Activated naive CD8-positive, alpha-beta T cell treated with anti-CD3 and anti-CD28 coated beads, Interleukin-2, amount 10 ng/mL, durations not matched to agents 7 days and 5 days (primary cell): Measurements from ENCODE around the gene KCTD2. TPM values are rescaled to one million over a fixed set of nuclear protein-coding genes. Genes with fewer than 3 reads are reported as not detected.

ENCODE experiments used
- ATAC-seq: fragments of 150-1000 bp; cut with Tn5 transposase; one replicate; pipeline ENCODE4 v1.10.0; 2021; ENCODE audit warnings: low read depth, moderate library complexity
- POLR2A ChIA-PET: fragments of 350-600 bp; sonication (Branson Sonifier 250); formaldehyde crosslinking; loops from one replicate; lab custom pipeline; 2021; ENCODE audit warnings: antibody characterized with exemption; lab: Charles Lee
- DNase-seq: peaks from one replicate; pipeline ENCODE4 v3.0.0; 2021
- H3K27ac Mint-ChIP-seq: one replicate; pipeline ENCODE4 v1.8.0; 2022; ENCODE audit warnings: mild to moderate bottlenecking, mixed read lengths
- H3K27me3 Mint-ChIP-seq: one replicate; pipeline ENCODE4 v1.8.0; 2022; ENCODE audit warnings: mild to moderate bottlenecking, moderate library complexity, mixed read lengths
- H3K36me3 Mint-ChIP-seq: one replicate; pipeline ENCODE4 v1.8.0; 2021; ENCODE audit warnings: mild to moderate bottlenecking, mixed read lengths
- H3K4me1 Mint-ChIP-seq: one replicate; pipeline ENCODE4 v1.8.0; 2021; ENCODE audit warnings: mixed read lengths
- H3K4me3 Mint-ChIP-seq: one replicate; pipeline ENCODE4 v1.8.0; 2022; ENCODE audit warnings: mild to moderate bottlenecking, moderate library complexity, mixed read lengths
- H3K9me3 Mint-ChIP-seq: one replicate; pipeline ENCODE4 v1.8.0; 2021; ENCODE audit warnings: mixed read lengths
- total RNA-seq, 2 experiments: library from RNA; stranded (reverse); gene quantifications; one replicate each; pipeline ENCODE4 v1.2.3, GENCODE V29; 2021

Gene KCTD2
- total RNA-seq, 2 experiments from 2014 or later = 20.4 to 22.4 TPM

DNA sequence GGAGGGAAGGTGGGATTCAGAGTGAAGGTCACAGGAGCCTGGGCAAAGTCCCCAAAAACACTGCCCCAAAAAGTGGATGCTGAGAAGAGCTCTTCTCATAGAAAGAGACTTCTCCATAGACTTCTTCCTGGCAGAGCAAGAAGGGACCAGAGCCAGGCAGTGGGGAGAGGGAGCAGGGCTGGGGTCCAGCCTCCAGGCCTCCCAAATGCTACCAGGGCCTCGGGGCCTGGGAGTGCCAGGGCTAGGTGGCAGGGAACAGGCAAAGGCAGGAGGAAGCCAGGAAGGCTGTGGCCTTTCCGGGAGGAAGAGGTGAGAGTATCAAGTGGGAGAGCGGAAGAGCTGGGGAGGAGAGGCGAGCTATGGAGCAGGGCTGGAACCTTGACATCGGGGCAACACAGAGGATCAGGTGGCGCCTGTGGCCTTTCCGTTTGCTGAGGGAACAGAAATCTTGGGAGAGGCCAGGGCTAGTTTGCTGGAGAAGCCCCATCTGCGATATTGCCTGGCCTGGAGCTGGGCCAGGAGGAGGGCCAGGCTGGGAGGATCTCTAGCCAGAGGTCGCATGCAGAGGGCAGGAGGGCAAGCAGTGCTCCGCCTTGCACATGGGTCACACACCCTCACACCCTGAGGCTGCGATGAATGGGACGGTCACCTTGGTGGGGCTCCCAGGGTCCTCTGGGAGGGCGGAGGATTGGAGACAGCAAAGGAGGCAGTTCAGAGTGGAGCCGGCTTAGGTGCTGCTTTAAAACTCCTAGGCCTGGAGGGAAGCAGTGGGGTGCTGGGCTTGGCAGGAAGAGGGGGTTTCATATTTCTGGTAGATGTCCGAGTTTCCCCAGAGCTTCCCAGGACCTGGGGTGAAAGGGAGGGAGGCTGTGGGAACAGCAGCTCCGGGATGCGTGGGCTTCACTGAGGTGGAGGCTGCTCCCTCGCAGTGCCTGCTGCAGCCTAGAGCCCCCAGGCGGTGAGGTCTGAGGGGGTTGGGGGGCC is 44.1 kb downstream of the KCTD2 start:
- Mint-ChIP-seq H3K4me1 (peaks cover 23% of the 10 kb centered on the region), H3K36me3 (no peaks in the 10 kb centered on the region), H3K4me3 (no peak overlapping the region), H3K9me3 (no peaks in the 10 kb centered on the region), H3K27ac (peak overlapping the region; percentile 15), H3K27me3 (no peaks in the 10 kb centered on the region)
- no peak for ATAC-seq
- POLR2A ChIA-PET = interaction anchor here (0.5 to 1.3 kb wide), 3 partner anchors 10 to 18 kb away, joined by 3 to 5 read pairs (median 3); partner anchors contain the start of gene ARMC7
- DNase-seq = no peak

DNA sequence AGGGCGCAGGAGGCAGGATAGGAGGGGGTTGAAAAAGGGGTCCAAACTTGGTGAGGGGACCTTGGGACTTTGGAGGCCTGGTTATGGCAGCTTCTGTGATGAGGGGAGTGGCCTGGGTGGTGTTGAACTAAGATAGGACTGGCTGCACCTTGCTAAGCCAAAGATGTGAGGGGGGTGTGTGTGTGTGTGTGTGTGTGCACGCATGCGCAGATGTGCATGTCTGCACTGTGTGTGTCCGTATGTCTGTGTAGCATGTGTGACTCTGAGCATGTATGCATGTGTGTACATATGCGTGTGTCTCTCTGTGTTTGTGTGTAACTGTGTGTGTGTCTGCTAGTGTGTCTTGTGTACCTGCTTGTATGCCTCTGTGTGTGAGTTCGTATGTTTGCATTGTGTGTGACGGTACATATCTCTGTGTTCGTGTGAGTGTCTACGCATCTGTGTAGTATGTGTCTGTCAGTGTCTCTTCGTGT is 44.9 kb downstream of the KCTD2 start:
- H3K27ac Mint-ChIP-seq = no peak overlapping the region

DNA sequence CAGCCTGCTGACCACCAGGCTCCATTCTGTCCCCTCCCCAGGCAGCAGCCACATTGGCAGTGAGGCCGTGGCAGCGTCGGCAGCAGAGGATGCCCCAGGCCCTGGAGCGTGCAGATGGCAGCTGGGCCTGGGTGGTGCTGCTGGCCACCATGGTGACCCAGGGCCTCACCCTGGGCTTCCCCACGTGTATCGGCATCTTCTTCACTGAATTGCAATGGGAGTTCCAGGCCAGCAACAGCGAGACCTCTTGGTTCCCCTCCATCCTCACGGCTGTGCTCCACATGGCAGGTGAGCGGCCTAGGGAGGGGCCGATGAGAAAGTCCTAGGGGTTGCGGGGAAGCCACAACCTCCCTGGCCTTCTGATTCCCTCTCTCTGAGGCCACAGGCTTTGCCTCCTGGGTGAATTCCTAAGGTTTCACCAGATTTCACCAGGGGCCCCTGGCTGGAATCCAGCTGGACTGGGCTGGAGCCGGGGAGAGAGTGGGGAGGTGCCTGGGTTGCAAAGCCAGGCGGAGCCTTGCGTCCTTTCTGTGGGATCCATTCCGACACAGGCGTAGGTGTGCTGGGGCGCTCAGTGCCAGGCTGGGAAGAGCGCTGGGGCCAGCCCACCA is 46.6 kb downstream of the KCTD2 start:
- no peak overlapping the region for H3K27ac Mint-ChIP-seq
- H3K4me1 Mint-ChIP-seq = peaks cover 15% of the 10 kb centered on the region
- H3K27me3 Mint-ChIP-seq = no peaks in the 10 kb centered on the region
- DNase-seq = no peak
- no peaks in the 10 kb centered on the region for H3K9me3 Mint-ChIP-seq
- H3K4me3 Mint-ChIP-seq = no peak overlapping the region
- no peaks in the 10 kb centered on the region for H3K36me3 Mint-ChIP-seq
- POLR2A ChIA-PET = no interaction called here
- no peak for ATAC-seq

More for the DNA sequence above, 44.9 kb downstream of the KCTD2 start:
- POLR2A ChIA-PET = interaction anchor here (1.2 kb wide), 1 partner anchor 18 kb away, joined by 3 read pairs; no protein-coding TSS in a partner anchor
- no peak for DNase-seq
- no peaks in the 10 kb centered on the region for H3K27me3 Mint-ChIP-seq
- no peak overlapping the region for H3K4me3 Mint-ChIP-seq
- no peak for ATAC-seq
- H3K4me1 Mint-ChIP-seq = peaks cover 22% of the 10 kb centered on the region
- H3K9me3 Mint-ChIP-seq = no peaks in the 10 kb centered on the region
- no peaks in the 10 kb centered on the region for H3K36me3 Mint-ChIP-seq

DNA sequence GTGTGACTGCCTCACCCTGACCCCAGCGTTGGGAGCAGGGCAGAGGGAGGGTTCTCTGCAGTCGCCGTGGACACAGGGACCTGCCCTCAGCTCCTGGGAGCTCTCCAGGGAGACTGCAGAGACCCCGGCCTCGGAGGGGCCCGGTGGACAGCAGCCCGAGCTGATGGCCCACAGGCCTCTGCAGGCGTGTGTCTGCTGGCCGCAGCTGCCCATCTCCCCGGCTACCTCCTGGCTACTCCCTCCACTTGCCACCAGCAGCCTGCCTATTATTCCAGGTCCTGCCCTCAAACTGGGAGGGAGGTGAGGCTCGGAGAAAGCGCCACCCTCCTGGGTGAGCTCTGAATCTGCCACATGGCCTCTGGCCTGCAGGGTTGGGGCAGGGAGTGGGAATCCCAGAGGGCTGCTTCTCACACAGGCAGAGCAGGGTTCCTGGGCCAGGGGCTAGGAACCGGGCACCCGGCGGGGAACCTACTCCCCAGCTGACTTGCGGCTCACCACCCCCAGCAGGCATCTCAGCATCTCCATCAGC is 47.9 kb downstream of the KCTD2 start:
- POLR2A ChIA-PET = no interaction called here
- H3K9me3 Mint-ChIP-seq = no peaks in the 10 kb centered on the region
- H3K27me3 Mint-ChIP-seq = no peaks in the 10 kb centered on the region
- H3K4me3 Mint-ChIP-seq = no peak overlapping the region
- ATAC-seq (no peak), DNase-seq (no peak)
- H3K36me3 Mint-ChIP-seq = no peaks in the 10 kb centered on the region
- H3K4me1 Mint-ChIP-seq = peaks cover 7% of the 10 kb centered on the region
- H3K27ac Mint-ChIP-seq = no peak overlapping the region

DNA sequence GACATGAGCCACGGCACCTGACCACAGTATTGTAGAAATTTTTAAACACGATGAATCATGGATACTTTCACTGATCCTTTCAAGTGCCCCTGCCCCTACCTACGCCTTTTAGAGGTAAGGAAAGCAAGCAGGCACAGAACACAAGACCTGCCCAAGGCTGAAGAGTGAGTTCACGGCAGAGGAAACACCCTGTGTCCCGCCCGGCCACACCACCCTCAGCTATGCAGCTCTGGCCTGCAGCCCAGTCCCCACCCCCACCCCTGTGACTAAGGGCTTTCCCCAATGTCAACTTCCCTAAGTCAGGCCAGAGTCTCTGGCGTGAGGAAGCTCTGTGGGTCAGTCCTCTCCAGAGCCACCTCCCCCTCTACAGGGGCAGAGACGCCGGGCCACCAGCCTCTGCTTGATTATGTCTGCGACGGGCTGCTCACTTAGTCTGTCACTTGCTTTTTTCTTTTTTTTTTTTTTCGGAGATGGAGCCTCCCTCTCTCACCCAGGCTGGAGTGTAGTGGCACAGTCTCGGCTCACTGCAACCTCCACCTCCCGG is 49.1 kb downstream of the KCTD2 start:
- no peaks in the 10 kb centered on the region for H3K27me3 Mint-ChIP-seq
- no peak for ATAC-seq
- no peaks in the 10 kb centered on the region for H3K9me3 Mint-ChIP-seq
- DNase-seq = no peak
- H3K36me3 Mint-ChIP-seq = no peaks in the 10 kb centered on the region
- H3K4me3 Mint-ChIP-seq = no peak overlapping the region
- no peak overlapping the region for H3K27ac Mint-ChIP-seq
- H3K4me1 Mint-ChIP-seq = peaks cover 4% of the 10 kb centered on the region
- POLR2A ChIA-PET = no interaction called here

DNA sequence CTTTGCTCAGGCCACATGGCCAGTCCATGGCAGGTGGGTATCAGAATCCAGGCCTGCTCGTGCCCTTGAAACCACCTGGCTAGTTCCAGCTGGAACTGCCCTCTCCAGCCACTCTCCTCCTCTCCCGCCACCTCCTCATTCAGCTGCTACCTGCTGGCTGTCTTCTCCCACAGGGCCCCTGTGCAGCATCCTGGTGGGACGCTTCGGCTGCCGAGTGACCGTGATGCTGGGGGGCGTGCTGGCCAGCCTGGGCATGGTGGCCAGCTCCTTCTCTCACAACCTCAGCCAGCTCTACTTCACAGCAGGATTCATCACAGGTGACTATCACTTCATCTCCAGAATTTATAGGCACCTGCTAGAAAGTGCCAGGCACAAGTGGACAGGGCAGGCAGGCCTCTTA is 50.8 kb downstream of the KCTD2 start:
- peaks cover 3% of the 10 kb centered on the region for H3K27me3 Mint-ChIP-seq
- no peaks in the 10 kb centered on the region for H3K9me3 Mint-ChIP-seq
- DNase-seq (no peak), ATAC-seq (no peak)
- no peak overlapping the region for H3K27ac Mint-ChIP-seq
- POLR2A ChIA-PET = no interaction called here
- H3K36me3 Mint-ChIP-seq = no peaks in the 10 kb centered on the region
- peaks cover 2% of the 10 kb centered on the region for H3K4me1 Mint-ChIP-seq
- H3K4me3 Mint-ChIP-seq = no peak overlapping the region

DNA sequence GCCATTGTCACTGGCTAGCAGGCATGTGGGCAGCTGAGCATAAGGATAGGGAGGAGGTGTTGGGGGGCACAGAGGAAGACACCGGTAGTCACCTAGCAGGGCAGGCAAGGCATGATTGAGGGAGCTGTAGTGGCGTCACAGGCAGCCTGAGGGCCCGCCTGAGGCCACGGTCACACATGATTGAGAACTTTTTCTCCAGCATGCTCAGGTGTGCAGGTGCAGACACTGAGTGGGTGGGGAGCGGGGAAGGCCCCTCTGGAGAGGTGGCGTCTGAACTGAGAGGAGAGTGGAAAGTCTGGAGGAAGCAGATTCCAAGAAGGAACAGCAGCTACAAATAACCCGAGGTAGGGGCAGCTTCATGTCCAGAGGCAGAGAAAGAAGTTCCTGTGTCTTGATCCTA is 51.8 kb downstream of the KCTD2 start:
- no peaks in the 10 kb centered on the region for H3K36me3 Mint-ChIP-seq
- no peaks in the 10 kb centered on the region for H3K9me3 Mint-ChIP-seq
- H3K4me1 Mint-ChIP-seq = peaks cover 2% of the 10 kb centered on the region
- ATAC-seq (no peak), DNase-seq (no peak)
- H3K27ac Mint-ChIP-seq = no peak overlapping the region
- POLR2A ChIA-PET = no interaction called here
- no peak overlapping the region for H3K4me3 Mint-ChIP-seq
- peaks cover 3% of the 10 kb centered on the region for H3K27me3 Mint-ChIP-seq

DNA sequence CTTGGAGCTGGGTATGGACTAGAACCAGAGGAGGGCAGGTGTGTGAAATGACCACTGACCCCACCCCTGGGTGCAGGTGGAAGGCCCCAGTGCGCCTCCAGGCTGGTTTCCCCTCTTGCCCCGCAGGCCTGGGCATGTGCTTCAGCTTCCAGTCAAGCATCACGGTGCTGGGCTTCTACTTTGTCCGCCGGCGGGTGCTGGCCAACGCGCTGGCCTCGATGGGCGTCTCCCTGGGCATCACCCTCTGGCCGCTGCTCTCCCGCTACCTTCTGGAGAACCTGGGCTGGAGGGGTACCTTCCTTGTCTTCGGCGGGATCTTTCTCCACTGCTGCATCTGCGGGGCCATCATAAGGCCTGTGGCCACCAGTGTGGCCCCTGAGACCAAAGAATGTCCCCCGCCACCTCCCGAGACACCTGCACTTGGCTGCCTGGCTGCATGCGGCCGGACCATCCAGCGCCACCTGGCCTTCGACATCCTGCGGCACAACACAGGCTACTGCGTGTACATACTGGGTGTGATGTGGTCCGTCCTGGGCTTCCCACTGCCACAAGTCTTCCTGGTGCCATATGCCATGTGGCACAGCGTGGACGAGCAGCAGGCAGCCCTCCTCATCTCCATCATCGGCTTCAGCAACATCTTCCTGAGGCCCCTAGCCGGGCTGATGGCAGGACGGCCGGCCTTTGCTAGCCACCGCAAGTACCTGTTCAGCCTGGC is 53.0 kb downstream of the KCTD2 start:
- H3K4me1 Mint-ChIP-seq = peaks cover 2% of the 10 kb centered on the region
- H3K27me3 Mint-ChIP-seq = peaks cover 3% of the 10 kb centered on the region
- ATAC-seq = no peak
- no peak overlapping the region for H3K27ac Mint-ChIP-seq
- no peaks in the 10 kb centered on the region for H3K36me3 Mint-ChIP-seq
- POLR2A ChIA-PET = interaction anchor here (1.7 kb wide), 1 partner anchor 14 kb away, joined by 5 read pairs; no protein-coding TSS in a partner anchor
- H3K4me3 Mint-ChIP-seq = no peak overlapping the region
- H3K9me3 Mint-ChIP-seq = no peaks in the 10 kb centered on the region
- no peak for DNase-seq

DNA sequence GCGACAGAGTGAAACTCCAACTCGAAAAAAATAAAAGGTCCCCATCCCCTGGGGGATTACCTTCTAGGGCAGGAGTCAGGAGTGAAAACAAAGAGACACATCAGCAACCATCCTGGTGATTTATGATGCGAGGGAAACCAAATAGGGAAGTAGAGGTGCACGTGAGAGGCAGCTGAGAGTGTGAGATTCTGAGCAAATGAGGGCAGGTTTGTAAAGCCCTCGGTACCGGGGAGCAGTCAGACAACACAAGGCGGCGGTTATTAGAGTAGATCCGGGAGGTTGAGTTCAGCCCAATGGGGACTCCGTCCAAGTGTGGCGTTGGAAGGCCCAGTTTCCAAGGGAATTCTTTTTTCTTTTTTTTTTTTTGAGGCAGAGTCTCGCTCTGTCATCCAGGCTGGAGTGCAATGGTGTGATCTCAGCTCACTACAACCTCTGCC is 55.4 kb downstream of the KCTD2 start:
- Mint-ChIP-seq H3K36me3 (no peaks in the 10 kb centered on the region), H3K4me1 (peaks cover 6% of the 10 kb centered on the region), H3K9me3 (no peaks in the 10 kb centered on the region), H3K4me3 (no peak overlapping the region), H3K27me3 (peaks cover 3% of the 10 kb centered on the region), H3K27ac (no peak overlapping the region)
- POLR2A ChIA-PET = interaction anchor here (1.2 kb wide), 1 partner anchor 29 kb away, joined by 5 read pairs; no protein-coding TSS in a partner anchor
- DNase-seq (no peak), ATAC-seq (no peak)

DNA sequence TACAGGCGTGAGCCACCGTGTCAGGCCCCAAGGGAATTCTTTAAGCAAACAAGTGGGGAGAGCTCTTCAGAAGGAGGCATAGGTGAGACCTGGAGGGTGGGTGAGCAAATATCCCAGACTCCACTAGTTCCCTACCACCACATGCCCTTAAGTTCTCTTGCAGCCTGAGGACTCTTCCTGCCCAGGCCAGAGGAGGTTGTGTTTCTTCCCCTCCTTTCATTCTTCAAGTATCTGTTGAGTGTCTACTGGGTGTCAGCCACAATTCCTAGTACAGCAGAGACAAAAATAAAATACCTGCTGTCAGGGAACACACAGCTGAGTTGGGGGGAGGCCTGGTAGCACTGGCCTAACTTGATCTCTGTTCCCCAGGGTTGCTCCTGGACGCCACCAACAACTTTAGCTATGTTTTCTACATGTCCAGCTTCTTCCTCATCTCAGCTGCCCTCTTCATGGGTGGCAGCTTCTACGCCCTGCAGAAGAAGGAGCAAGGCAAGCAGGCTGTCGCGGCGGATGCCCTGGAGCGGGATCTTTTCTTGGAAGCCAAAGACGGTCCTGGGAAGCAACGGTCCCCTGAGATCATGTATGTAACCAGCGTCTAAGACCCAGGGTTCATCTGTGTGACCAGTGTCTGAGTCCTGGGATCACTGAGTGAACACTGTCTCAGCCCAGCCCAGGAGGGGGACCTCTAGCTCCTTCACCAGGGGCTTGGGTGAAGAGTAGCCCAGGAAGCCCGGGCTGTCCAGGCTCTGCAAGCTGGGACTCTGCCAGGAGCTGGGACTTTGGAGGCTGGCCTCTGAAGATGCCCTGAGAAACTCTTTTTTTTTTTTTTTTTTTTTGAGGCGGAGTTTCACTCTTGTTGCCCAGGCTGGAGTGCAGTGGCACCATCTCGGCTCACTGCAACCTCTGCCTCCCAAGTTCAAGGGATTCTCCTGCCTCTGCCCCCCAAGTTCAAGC is 56.9 kb downstream of the KCTD2 start:
- peaks cover 12% of the 10 kb centered on the region for H3K4me1 Mint-ChIP-seq
- ATAC-seq (no peak), DNase-seq (no peak)
- H3K4me3 Mint-ChIP-seq = no peak overlapping the region
- no peaks in the 10 kb centered on the region for H3K36me3 Mint-ChIP-seq
- peaks cover 3% of the 10 kb centered on the region for H3K27me3 Mint-ChIP-seq
- H3K27ac Mint-ChIP-seq = peak overlapping the region; percentile 48
- POLR2A ChIA-PET = interaction anchor here (0.8 kb wide), 1 partner anchor 10 kb away, joined by 6 read pairs; no protein-coding TSS in a partner anchor
- H3K9me3 Mint-ChIP-seq = no peaks in the 10 kb centered on the region

DNA sequence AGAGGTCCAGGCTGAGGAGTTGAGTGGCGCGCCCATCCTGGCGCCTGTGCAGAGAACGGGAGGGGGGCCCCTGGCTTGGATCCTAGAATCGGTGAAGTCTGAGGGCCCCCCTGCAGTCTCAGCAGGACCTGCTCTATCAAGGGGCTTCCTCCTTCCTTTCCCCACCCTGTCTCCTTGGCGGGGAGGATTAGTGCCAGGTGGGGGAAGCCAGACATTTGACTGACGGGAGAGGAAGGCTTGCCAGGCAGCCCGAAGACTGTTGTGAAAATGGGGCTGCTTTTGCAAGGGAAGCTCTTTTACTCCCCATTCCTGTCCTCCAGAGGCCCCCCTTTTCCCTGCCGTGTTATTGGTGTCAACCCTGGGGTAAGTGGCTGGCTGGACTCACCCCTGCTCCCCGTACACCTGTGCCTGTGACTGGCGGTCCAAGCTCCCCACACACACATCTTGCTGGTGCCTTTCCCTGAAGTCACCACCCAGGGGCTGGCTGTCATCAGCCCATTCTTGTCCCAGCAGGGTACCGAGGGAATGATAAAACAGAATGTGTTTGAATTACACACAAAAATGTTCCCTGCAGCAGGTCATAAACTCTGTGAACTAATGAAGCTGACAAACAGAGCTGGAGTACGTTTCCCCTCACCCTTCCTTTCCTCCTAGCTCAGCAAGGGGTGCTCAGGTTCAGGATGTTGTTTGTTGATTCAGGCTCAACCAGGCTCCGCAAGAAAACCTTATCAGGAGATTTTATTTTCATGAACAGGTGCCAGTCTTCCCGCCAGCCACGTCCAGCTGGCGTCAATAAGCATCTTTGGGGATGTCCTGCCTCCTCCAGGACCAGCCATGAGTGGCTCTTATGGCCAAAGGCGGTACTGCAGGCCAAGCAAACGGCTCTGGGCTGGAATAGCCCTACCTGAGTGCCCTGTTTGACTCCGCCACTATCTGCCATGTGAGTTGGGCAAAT is 58.4 kb downstream of the KCTD2 start:
- ATAC-seq = no peak
- peak; percentile 45 for DNase-seq
- Mint-ChIP-seq H3K27ac (no peak overlapping the region), H3K4me3 (no peak overlapping the region), H3K9me3 (no peaks in the 10 kb centered on the region), H3K27me3 (peaks cover 3% of the 10 kb centered on the region), H3K36me3 (no peaks in the 10 kb centered on the region), H3K4me1 (peaks cover 16% of the 10 kb centered on the region)
- POLR2A ChIA-PET = no interaction called here
